H1 (cell line): Measurements from ENCODE around the gene CPLANE2.

Source experiments
- BCL11A ChIP-seq, 2 experiments: IDR thresholded peaks; one replicate each; pipeline ENCODE4 v1.6.1; 2011; ENCODE audit warnings: low read depth in 2 of 2, low read length in 2 of 2, mild to moderate bottlenecking in 2 of 2
- CTCF ChIP-seq, 3 experiments: IDR thresholded peaks; 1 replicate in 2 of 3; 2 replicates in 1 of 3; pipeline versions ENCODE4 v1.5.1 to v1.6.1; 2011; ENCODE audit warnings: low read length in 3 of 3, mild to moderate bottlenecking in 3 of 3, inconsistent platforms in 2 of 3, low read depth in 1 of 3, moderate library complexity in 1 of 3; ENCODE audit not compliant: insufficient read depth in 1 of 3; ENCODE audit errors: control extremely low read depth in 1 of 3
- EP300 ChIP-seq, 2 experiments: IDR thresholded peaks; 1 replicate in 1 of 2; 2 replicates in 1 of 2; pipeline ENCODE4 v1.6.1; 2011 to 2012; ENCODE audit warnings: low read depth in 2 of 2, low read length in 2 of 2, mild to moderate bottlenecking in 2 of 2, borderline replicate concordance in 1 of 2, inconsistent platforms in 1 of 2, moderate library complexity in 1 of 2
- EZH2 ChIP-seq: fragments of 200-600 bp; sonication (generic); IDR thresholded peaks from 2 replicates; pipeline ENCODE4 v1.7.1; 2012; ENCODE audit warnings: low read depth, mild to moderate bottlenecking, moderate library complexity, low read length, inconsistent platforms; ENCODE audit not compliant: severe bottlenecking
- POLR2A ChIP-seq, 2 experiments: IDR thresholded peaks; 1 replicate in 1 of 2; 2 replicates in 1 of 2; pipeline ENCODE4 v1.6.1; 2011; ENCODE audit warnings: low read depth in 2 of 2, low read length in 2 of 2, mild to moderate bottlenecking in 2 of 2; ENCODE audit errors: control extremely low read depth in 1 of 2
- RAD21 ChIP-seq, 2 experiments: IDR thresholded peaks in 1 of 2; conservative IDR thresholded peaks in 1 of 2; 2 replicates each; pipeline ENCODE4 v1.6.1; 2011; ENCODE audit warnings: low read depth in 2 of 2, low read length in 2 of 2, improper control_type of control experiment in 1 of 2, inconsistent platforms in 1 of 2, mild to moderate bottlenecking in 1 of 2, moderate library complexity in 1 of 2
- YY1 ChIP-seq: IDR thresholded peaks from 2 replicates; pipeline ENCODE4 v1.6.1; 2011; ENCODE audit warnings: low read depth, mild to moderate bottlenecking, low read length
- ZNF274 ChIP-seq: IDR thresholded peaks from 2 replicates; pipeline ENCODE4 v1.7.0; 2012; ENCODE audit warnings: low read length, borderline replicate concordance; ENCODE audit errors: extremely low read depth

DNA sequence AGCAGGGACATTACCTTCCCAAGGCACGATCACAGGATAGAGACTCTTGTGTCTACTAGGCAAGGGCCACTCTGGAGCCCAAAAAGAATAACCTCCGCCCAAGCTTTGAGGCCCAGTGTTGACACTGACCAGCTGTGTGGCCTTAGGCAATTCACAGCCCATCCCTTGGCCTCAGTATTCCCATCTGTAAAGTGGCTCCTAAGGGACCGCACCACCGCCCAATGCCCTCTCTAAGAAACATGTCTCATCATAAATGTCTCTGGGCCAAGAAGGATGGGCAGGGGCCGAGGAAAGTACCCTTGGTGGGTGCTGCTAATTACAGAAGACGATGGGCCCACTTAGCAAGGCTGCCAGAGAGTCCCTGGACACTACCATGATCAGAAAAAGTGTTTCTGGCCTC, 25.2 kb downstream of the CPLANE2 start:
- no peak for TF ChIP-seq ZNF274
- TF ChIP-seq CTCF (IDR thresholded peaks at IDR 0.05; ENCODE audit: control extremely low read depth in 1 of 3, insufficient read depth in 1 of 3, low read depth in 1 of 3, low read length in 3 of 3): no peak
- TF ChIP-seq EP300 (IDR thresholded peaks at IDR 0.05; ENCODE audit: borderline replicate concordance in 1 of 2, low read depth in 2 of 2, low read length in 2 of 2): no peak
- no peak for TF ChIP-seq POLR2A (IDR thresholded peaks at IDR 0.05; ENCODE audit: control extremely low read depth in 1 of 2, low read depth in 2 of 2, low read length in 2 of 2)
- TF ChIP-seq RAD21 (IDR thresholded peaks at IDR 0.05 in 1 of 2, conservative IDR thresholded peaks at IDR 0.05 in 1 of 2; ENCODE audit: low read depth in 2 of 2, low read length in 2 of 2): no peak
- TF ChIP-seq EZH2: no peak
- no peak for TF ChIP-seq BCL11A (IDR thresholded peaks at IDR 0.05; ENCODE audit: low read depth in 2 of 2, low read length in 2 of 2)
- no peak for TF ChIP-seq YY1
